Activated T-cell treated with anti-CD3 and anti-CD28 coated beads, Interleukin-2, amount 50 U/mL, for 24 hours (primary cell): ENCODE data around the gene MEGF9.

Experiments
- DNase-seq: peaks from one replicate; pipeline ENCODE4 v3.0.0-alpha.2; 2020
- H3K27ac Mint-ChIP-seq: 2 replicates; pipeline ENCODE4 v1.8.0; 2020; ENCODE audit warnings: mild to moderate bottlenecking, mixed read lengths
- H3K27me3 Mint-ChIP-seq: 2 replicates; pipeline ENCODE4 v1.8.0; 2020; ENCODE audit warnings: mixed read lengths
- H3K36me3 Mint-ChIP-seq: 2 replicates; pipeline ENCODE4 v1.8.0; 2020; ENCODE audit warnings: low read depth, mixed read lengths
- H3K4me1 Mint-ChIP-seq: 2 replicates; pipeline ENCODE4 v1.8.0; 2020; ENCODE audit warnings: low read depth, mixed read lengths
- H3K4me3 Mint-ChIP-seq: 2 replicates; pipeline ENCODE4 v1.8.0; 2020; ENCODE audit warnings: mild to moderate bottlenecking, moderate library complexity, mixed read lengths
- H3K9me3 Mint-ChIP-seq: 2 replicates; pipeline ENCODE4 v1.8.0; 2020; ENCODE audit warnings: mixed read lengths

Gene MEGF9

GRCh38 chr9:120621941-120622340 is 92.3 kb downstream of the MEGF9 start:
- no peaks in the 10 kb centered on the region for H3K27me3 Mint-ChIP-seq
- peaks cover 16% of the 10 kb centered on the region for H3K4me1 Mint-ChIP-seq
- no peak overlapping the region for H3K27ac Mint-ChIP-seq
- H3K36me3 Mint-ChIP-seq = peaks cover 3% of the 10 kb centered on the region
- no peak for DNase-seq
- no peaks in the 10 kb centered on the region for H3K9me3 Mint-ChIP-seq
- no peak overlapping the region for H3K4me3 Mint-ChIP-seq

DNA sequence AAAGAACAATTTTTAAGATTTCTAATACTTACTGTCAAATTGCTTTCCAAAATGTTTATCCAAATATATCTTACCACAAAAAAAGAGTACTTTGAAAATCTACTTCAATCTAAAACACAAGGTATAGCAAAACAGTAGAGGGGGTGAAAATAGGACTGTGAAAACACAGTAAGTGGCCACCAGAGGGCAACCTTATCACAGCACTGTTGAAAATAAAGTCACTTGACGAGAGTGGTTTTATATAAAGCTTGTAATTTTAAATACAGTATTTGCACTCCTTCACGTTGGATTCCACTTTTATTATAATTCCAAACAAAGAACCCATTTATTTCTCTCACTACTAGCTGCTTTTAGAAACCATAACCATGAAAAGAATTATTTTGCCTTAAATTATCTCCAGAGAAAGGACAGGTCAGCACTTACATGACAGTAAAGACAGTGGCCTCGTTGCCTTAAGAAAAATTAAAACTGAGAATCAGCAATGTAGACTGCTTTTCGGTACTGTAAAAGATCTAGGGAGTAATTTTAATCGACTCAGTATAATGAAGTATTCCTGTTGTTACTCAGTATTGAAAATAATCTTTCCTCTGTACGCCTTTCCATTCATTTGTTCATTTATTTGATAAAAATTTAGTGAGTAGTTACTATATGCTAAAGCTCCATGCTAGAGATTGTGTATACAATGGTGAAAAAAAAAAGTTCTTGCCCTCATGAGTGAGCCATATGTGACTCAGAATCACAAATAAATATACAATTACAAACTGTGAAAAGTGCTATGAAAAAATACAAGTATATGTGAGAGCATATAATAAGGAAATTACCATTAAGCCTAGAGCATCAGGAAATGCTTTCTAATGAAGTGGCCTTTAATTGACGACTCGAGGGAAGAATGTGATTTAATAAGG is 94.3 kb downstream of the MEGF9 start:
- Mint-ChIP-seq H3K36me3 (peaks cover 3% of the 10 kb centered on the region), H3K27me3 (no peaks in the 10 kb centered on the region), H3K4me1 (peaks cover 6% of the 10 kb centered on the region), H3K27ac (no peak overlapping the region), H3K9me3 (no peaks in the 10 kb centered on the region), H3K4me3 (no peak overlapping the region)
- DNase-seq = peak; percentile 32

- H3K36me3 Mint-ChIP-seq = peaks cover 2% of the 10 kb centered on the region
- no peak for DNase-seq
- H3K9me3 Mint-ChIP-seq = no peaks in the 10 kb centered on the region
- no peaks in the 10 kb centered on the region for H3K27me3 Mint-ChIP-seq
- peaks cover 5% of the 10 kb centered on the region for H3K4me1 Mint-ChIP-seq
- H3K27ac Mint-ChIP-seq = no peak overlapping the region
- H3K4me3 Mint-ChIP-seq = no peak overlapping the region
Measured at GRCh38 chr9:120616966-120617935, 97.0 kb downstream of the MEGF9 start.

DNA sequence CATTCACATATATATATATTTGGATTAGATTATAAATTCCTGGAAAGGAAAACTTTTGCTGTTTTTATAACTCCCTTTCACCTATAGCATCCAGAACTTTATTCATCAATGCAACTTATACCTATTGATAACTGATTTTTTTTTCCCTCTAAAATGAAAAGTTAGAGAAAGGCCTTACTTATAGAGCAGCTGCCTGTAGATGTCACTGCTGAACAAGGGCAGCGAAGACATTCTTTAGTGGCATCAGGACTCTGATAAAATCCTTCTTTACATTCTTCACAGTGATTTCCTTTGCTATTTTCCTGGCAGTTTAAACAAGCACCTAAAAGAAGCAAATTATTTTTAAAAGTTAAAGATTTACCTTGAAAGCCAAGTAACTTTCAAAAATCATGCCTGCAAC is 102.1 kb downstream of the MEGF9 start:
- Mint-ChIP-seq H3K27ac (no peak overlapping the region), H3K4me3 (no peak overlapping the region), H3K4me1 (no peaks in the 10 kb centered on the region), H3K9me3 (no peaks in the 10 kb centered on the region), H3K36me3 (peaks cover 10% of the 10 kb centered on the region), H3K27me3 (no peaks in the 10 kb centered on the region)
- no peak for DNase-seq

- Mint-ChIP-seq H3K27me3 (no peaks in the 10 kb centered on the region), H3K4me3 (no peak overlapping the region), H3K4me1 (no peaks in the 10 kb centered on the region), H3K9me3 (no peaks in the 10 kb centered on the region), H3K36me3 (peaks cover 10% of the 10 kb centered on the region), H3K27ac (no peak overlapping the region)
- DNase-seq = no peak
Measured at GRCh38 chr9:120611690-120612068, 102.6 kb downstream of the MEGF9 start.

GRCh38 chr9:120610975-120611689 is 103.1 kb downstream of the MEGF9 start:
- Mint-ChIP-seq H3K4me1 (no peaks in the 10 kb centered on the region), H3K27me3 (no peaks in the 10 kb centered on the region), H3K27ac (no peak overlapping the region)

GRCh38 chr9:120609636-120610035 is 104.6 kb downstream of the MEGF9 start:
- Mint-ChIP-seq H3K27me3 (no peaks in the 10 kb centered on the region), H3K36me3 (peaks cover 24% of the 10 kb centered on the region), H3K4me1 (no peaks in the 10 kb centered on the region), H3K9me3 (no peaks in the 10 kb centered on the region), H3K27ac (no peak overlapping the region), H3K4me3 (no peak overlapping the region)
- DNase-seq = no peak

More at GRCh38 chr9:120610975-120611689, 103.1 kb downstream of the MEGF9 start:
- H3K9me3 Mint-ChIP-seq = no peaks in the 10 kb centered on the region
- peaks cover 13% of the 10 kb centered on the region for H3K36me3 Mint-ChIP-seq
- DNase-seq = no peak
- H3K4me3 Mint-ChIP-seq = no peak overlapping the region

DNA sequence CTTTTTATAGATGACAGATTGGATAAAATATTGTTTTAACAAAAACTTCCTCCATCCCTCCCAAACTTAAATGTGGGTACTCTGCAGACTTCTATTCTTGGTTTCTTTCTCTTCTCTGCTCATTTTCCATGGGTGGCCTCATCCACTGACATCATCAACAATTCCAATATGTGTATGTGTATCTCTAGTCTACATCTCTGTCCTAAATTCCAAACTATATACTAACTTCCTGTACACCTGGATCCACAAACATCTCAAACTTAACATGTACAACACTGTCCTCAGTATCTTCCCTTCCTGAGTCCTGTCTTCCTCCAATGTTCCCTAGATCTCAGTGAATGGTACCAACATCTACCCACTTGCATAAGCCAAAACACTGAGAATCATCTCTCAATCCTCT is 105.8 kb downstream of the MEGF9 start:
- Mint-ChIP-seq H3K9me3 (no peaks in the 10 kb centered on the region), H3K36me3 (peaks cover 28% of the 10 kb centered on the region), H3K27me3 (no peaks in the 10 kb centered on the region), H3K4me1 (no peaks in the 10 kb centered on the region), H3K27ac (no peak overlapping the region), H3K4me3 (no peak overlapping the region)
- no peak for DNase-seq

DNA sequence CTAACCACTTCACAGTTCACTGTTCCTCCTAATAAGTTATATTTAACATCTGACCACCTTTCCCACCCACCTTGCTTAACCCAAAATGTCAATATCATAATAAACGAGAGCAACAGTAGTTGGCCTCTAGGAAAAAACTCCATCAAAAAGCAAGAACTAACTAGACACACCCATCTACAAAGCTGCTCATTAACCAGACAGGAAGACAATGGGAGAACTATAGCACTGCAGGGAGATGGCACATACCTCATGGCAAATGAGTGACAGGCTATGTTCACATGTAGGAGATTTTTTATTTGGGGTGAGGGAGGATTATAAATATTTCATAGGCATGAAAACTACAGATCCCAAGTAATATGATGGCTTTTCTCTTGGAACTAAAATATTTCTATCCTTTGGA is 110.7 kb downstream of the MEGF9 start:
- DNase-seq = no peak
- no peaks in the 10 kb centered on the region for H3K27me3 Mint-ChIP-seq
- H3K9me3 Mint-ChIP-seq = no peaks in the 10 kb centered on the region
- no peak overlapping the region for H3K4me3 Mint-ChIP-seq
- H3K4me1 Mint-ChIP-seq = no peaks in the 10 kb centered on the region
- no peak overlapping the region for H3K27ac Mint-ChIP-seq
- peaks cover 27% of the 10 kb centered on the region for H3K36me3 Mint-ChIP-seq

DNA sequence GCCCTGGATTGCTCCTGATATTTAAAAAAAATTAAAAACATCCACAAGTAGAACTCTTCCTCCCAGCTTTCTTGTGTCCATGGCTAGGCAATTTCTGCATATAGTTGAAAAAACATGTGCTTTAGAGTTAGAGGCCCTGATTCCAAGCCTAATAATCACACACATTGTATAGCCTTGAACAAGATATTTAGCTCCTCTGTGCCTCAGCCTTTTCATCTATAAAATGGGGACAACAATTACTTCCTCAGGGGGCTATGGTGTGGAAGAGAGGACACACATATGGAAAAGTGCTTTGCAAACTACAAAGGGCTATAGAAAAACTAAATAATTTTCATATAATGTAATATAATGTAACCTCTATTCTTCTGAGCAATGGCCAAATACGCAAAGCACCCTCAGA is 111.3 kb downstream of the MEGF9 start:
- no peaks in the 10 kb centered on the region for H3K4me1 Mint-ChIP-seq
- H3K27ac Mint-ChIP-seq = no peak overlapping the region
- H3K36me3 Mint-ChIP-seq = peaks cover 24% of the 10 kb centered on the region
- H3K9me3 Mint-ChIP-seq = no peaks in the 10 kb centered on the region
- no peak for DNase-seq
- no peak overlapping the region for H3K4me3 Mint-ChIP-seq
- H3K27me3 Mint-ChIP-seq = no peaks in the 10 kb centered on the region

DNA sequence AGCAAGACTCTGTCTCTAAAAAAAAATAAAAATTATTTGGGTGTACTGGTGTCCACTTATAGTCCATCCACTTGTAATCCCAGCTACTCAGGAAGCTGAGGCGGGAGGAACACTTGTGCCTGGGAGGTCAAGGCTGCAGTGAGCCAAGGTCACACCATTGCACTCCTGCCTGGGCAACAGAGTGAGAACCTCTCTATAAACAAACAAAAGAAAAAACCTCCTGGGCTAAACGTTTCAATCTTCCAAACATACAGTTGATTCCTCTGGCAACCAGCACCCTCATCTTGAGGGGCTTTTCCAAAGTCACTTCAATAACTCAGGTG is 120.4 kb downstream of the MEGF9 start:
- Mint-ChIP-seq H3K27me3 (no peaks in the 10 kb centered on the region), H3K4me1 (no peaks in the 10 kb centered on the region), H3K9me3 (no peaks in the 10 kb centered on the region), H3K4me3 (no peak overlapping the region), H3K27ac (no peak overlapping the region), H3K36me3 (no peaks in the 10 kb centered on the region)
- DNase-seq = no peak

- no peak for DNase-seq
- no peak overlapping the region for H3K27ac Mint-ChIP-seq
- no peaks in the 10 kb centered on the region for H3K36me3 Mint-ChIP-seq
- H3K27me3 Mint-ChIP-seq = no peaks in the 10 kb centered on the region
- no peak overlapping the region for H3K4me3 Mint-ChIP-seq
- no peaks in the 10 kb centered on the region for H3K4me1 Mint-ChIP-seq
- no peaks in the 10 kb centered on the region for H3K9me3 Mint-ChIP-seq
Measured at GRCh38 chr9:120593250-120593954, 120.9 kb downstream of the MEGF9 start.

GRCh38 chr9:120592210-120592609 is 122.1 kb downstream of the MEGF9 start:
- Mint-ChIP-seq H3K36me3 (no peaks in the 10 kb centered on the region), H3K4me1 (no peaks in the 10 kb centered on the region), H3K27me3 (no peaks in the 10 kb centered on the region), H3K27ac (no peak overlapping the region), H3K4me3 (no peak overlapping the region), H3K9me3 (no peaks in the 10 kb centered on the region)
- no peak for DNase-seq

DNA sequence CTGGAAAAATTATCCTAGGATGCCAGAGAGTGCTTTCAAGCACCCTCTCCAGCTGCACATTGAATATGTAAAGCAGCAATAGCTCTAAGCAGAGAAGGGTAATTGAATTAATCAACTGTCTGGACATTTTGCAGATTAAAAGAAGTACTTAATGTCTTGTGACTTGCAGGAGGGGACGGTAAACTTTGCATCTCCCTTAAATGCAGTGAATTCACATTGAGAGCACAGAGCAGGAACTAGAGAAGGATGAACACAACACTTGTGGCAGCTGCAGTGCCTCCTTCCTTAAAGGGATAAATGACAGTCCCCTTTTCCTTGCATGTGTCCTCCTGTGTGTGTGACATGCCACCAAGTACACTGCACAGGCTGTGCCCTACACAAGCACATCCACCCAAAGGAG is 126.9 kb downstream of the MEGF9 start:
- Mint-ChIP-seq H3K4me3 (no peak overlapping the region), H3K9me3 (no peaks in the 10 kb centered on the region), H3K27me3 (no peaks in the 10 kb centered on the region), H3K4me1 (peaks cover 4% of the 10 kb centered on the region), H3K36me3 (no peaks in the 10 kb centered on the region), H3K27ac (no peak overlapping the region)
- DNase-seq = no peak
